B cell (primary cell): ENCODE measurements around the gene TWF2. TPM values are rescaled to one million over a fixed set of nuclear protein-coding genes. Genes with fewer than 3 reads are reported as not detected.
"Not testable (repeated sequence)": the region's sequence is repeated elsewhere in the genome, so short reads cannot be mapped to it uniquely, and the experiment has no call there.

Experiments
- ATAC-seq: fragments of 200-7000 bp; cut with Tn5 transposase; one replicate; pipeline ENCODE4 v1.10.0; 2021; ENCODE audit warnings: low read depth, mild to moderate bottlenecking, moderate number of reproducible peaks, moderate library complexity
- CTCF ChIA-PET: fragments of 350-600 bp; sonication (Branson Sonifier 250); formaldehyde crosslinking; loops from one replicate; lab custom pipeline; 2021; ENCODE audit warnings: antibody characterized with exemption, inconsistent platforms; lab: Charles Lee
- POLR2A ChIA-PET: fragments of 350-600 bp; sonication (Branson Sonifier 250); formaldehyde crosslinking; loops from one replicate; lab custom pipeline; 2021; ENCODE audit warnings: antibody characterized with exemption; lab: Charles Lee
- DNase-seq: peaks from one replicate; pipeline ENCODE4 v3.0.0; 2013
- H2AFZ ChIP-seq: 2 replicates; pipeline ENCODE4 v1.6.1; 2012; ENCODE audit warnings: mild to moderate bottlenecking, low read depth, low read length; ENCODE audit not compliant: insufficient read depth, poor library complexity, severe bottlenecking
- H3K27ac ChIP-seq, 2 donors: 1 replicate in 1 of 2; 2 replicates in 1 of 2; pipeline ENCODE4 v1.5.1; 2012 to 2013; ENCODE audit warnings: low read length in 2 of 2, mild to moderate bottlenecking in 2 of 2, moderate library complexity in 1 of 2
- H3K27me3 ChIP-seq, 4 experiments: fragments of 200-600 bp in 1 of 4; sonication (generic) in 1 of 4; replicated peaks in 1 of 4; 1 replicate in 2 of 4; 2 replicates in 2 of 4; pipeline versions ENCODE4 v1.6.1 to v1.7.0; 2013 to 2016; ENCODE audit warnings: low read length in 3 of 4, mild to moderate bottlenecking in 2 of 4, mixed read lengths in 1 of 4, moderate library complexity in 1 of 4; ENCODE audit not compliant: insufficient read depth in 4 of 4, control insufficient read depth in 3 of 4; ENCODE audit errors: control extremely low read depth in 1 of 4
- H3K36me3 ChIP-seq, 2 experiments: replicated peaks in 1 of 2; 1 replicate in 1 of 2; 2 replicates in 1 of 2; pipeline versions ENCODE4 v1.6.1 to v1.7.1; 2013; ENCODE audit warnings: low read length in 1 of 2; ENCODE audit not compliant: insufficient read depth in 2 of 2, control insufficient read depth in 1 of 2; ENCODE audit errors: control extremely low read depth in 1 of 2, extremely low read depth in 1 of 2
- H3K4me1 ChIP-seq, 2 donors: fragments of 200-600 bp in 1 of 2; sonication (generic) in 1 of 2; 1 replicate in 1 of 2; 2 replicates in 1 of 2; pipeline versions ENCODE4 v1.5.1 to v1.6.1; 2013 to 2017; ENCODE audit warnings: low read length in 2 of 2; ENCODE audit not compliant: control insufficient read depth in 2 of 2, insufficient read depth in 2 of 2
- H3K4me2 ChIP-seq: replicated peaks from 2 replicates; pipeline ENCODE3; 2012; ENCODE audit warnings: mild to moderate bottlenecking, low read depth, low read length; ENCODE audit not compliant: poor library complexity, severe bottlenecking
- H3K4me3 ChIP-seq, 5 experiments: fragments of 200-600 bp in 1 of 5; sonication (generic) in 1 of 5; 1 replicate in 3 of 5; 2 replicates in 2 of 5; pipeline versions ENCODE4 v1.5.1 to v1.7.0; 2011 to 2016; ENCODE audit warnings: low read length in 4 of 5, mild to moderate bottlenecking in 4 of 5, low read depth in 2 of 5, control low read depth in 1 of 5, moderate library complexity in 1 of 5; ENCODE audit not compliant: insufficient read depth in 1 of 5; ENCODE audit errors: control extremely low read depth in 1 of 5, extremely low read depth in 1 of 5
- H3K79me2 ChIP-seq: fragments of 200-600 bp; sonication (generic); one replicate; pipeline ENCODE4 v1.6.0; 2016; ENCODE audit warnings: low read length; ENCODE audit not compliant: control insufficient read depth, insufficient read depth
- H3K9ac ChIP-seq: fragments of 200-600 bp; sonication (generic); 2 replicates; pipeline ENCODE4 v1.6.1; 2017; ENCODE audit warnings: mild to moderate bottlenecking, low read length, moderate library complexity
- H3K9me3 ChIP-seq, 3 donors: one replicate each; pipeline versions ENCODE4 v1.6.1 to v1.7.1; 2013; ENCODE audit warnings: low read length in 2 of 3; ENCODE audit not compliant: control insufficient read depth in 2 of 3, insufficient read depth in 1 of 3; ENCODE audit errors: control extremely low read depth in 1 of 3
- H4K20me1 ChIP-seq: 2 replicates; pipeline ENCODE4 v1.6.0; 2012; ENCODE audit warnings: mild to moderate bottlenecking, low read length; ENCODE audit not compliant: insufficient read depth, control insufficient read depth, poor library complexity, severe bottlenecking
- H3K27ac Mint-ChIP-seq: one replicate; pipeline ENCODE4 v1.8.0; 2021; ENCODE audit warnings: mixed read lengths
- H3K27me3 Mint-ChIP-seq: one replicate; pipeline ENCODE4 v1.8.0; 2021; ENCODE audit warnings: mixed read lengths
- H3K4me1 Mint-ChIP-seq: one replicate; pipeline ENCODE4 v1.8.0; 2021; ENCODE audit warnings: mixed read lengths
- H3K4me3 Mint-ChIP-seq: one replicate; pipeline ENCODE4 v1.8.0; 2021; ENCODE audit warnings: mixed read lengths
- H3K9me3 Mint-ChIP-seq: one replicate; pipeline ENCODE4 v1.8.0; 2022; ENCODE audit warnings: mixed read lengths; ENCODE audit not compliant: insufficient read depth
- CTCF ChIP-seq: fragments of 200-600 bp; IDR thresholded peaks from one replicate; pipeline ENCODE4 v1.8.0; 2022; ENCODE audit warnings: antibody characterized with exemption, mild to moderate bottlenecking
- EZH2 ChIP-seq: IDR thresholded peaks from 2 replicates; pipeline ENCODE4 v1.6.1; 2012; ENCODE audit warnings: borderline replicate concordance, low read depth, mild to moderate bottlenecking, moderate library complexity, low read length; ENCODE audit not compliant: insufficient read depth, poor library complexity, severe bottlenecking
- WGBS: methylation state at CpG from one replicate; pipeline ENCODE4 v1.1.5; 2013; ENCODE audit warnings: missing lambda C conversion rate; ENCODE audit not compliant: insufficient coverage; 5-methylcytosine and 5-hydroxymethylcytosine counted together
- intact Hi-C: fragments of 100-400 bp; cut with micrococcal nuclease; formaldehyde crosslinking; loops from one replicate; pipeline ENCODE4 v1.10.0; 2022
- polyA plus RNA-seq: library from polyadenylated mRNA; depleted of rRNA; stranded (reverse); fragments of >200 nt; gene quantifications from 2 replicates; pipeline ENCODE4 v1.2.3, GENCODE V29; 2012
- total RNA-seq, 2 donors: library from RNA; stranded (reverse); fragments of 120-200 nt in 1 of 2; gene quantifications; 1 replicate in 1 of 2; 2 replicates in 1 of 2; pipeline versions ENCODE4 v1.2.3 to v1.2.4, GENCODE V29; 2013 to 2022

TWF2 gene
- total and polyA plus RNA-seq, 2 donors (not counting 1 experiment from before 2014, with no cell fraction given), result 60.3 to 88.2 TPM

- ATAC-seq, result no peak
- H3K27me3 Mint-ChIP-seq, result no peaks in the 10 kb centered on the region
- peak overlapping the region; percentile 100 for H3K4me3 Mint-ChIP-seq
- peak overlapping the region; percentile 100 for H3K27ac Mint-ChIP-seq
- Histone ChIP-seq H3K27me3 (no peaks in the 10 kb centered on the region), H3K9ac (peak overlapping the region; percentile 100), H3K27ac (peak overlapping the region; percentile 99), H3K9me3 (no peaks in the 10 kb centered on the region), H2AFZ (peak overlapping the region; percentile 96), H3K4me2 (peak overlapping the region; percentile 77), H3K4me3 (peak overlapping the region; percentile 82 to 97 (median 88)), H3K36me3 (peaks cover 0 to 11% of the 10 kb centered on the region in 2 experiments), H3K4me1 (peaks cover 18 to 24% of the 10 kb centered on the region in 2 donors), H4K20me1 (peaks cover 5% of the 10 kb centered on the region), H3K79me2 (peaks cover 50% of the 10 kb centered on the region)
- TF ChIP-seq CTCF, result no peak
- no peak for TF ChIP-seq EZH2
- POLR2A ChIA-PET, result interaction anchor here (1.2 to 4.0 kb wide), 4 partner anchors 9 to 132 kb away, joined by 3 to 52 read pairs (median 14); partner anchors contain the start of genes POC1A, TLR9 and WDR82
- intact Hi-C loops, result loop anchor here (1.0 to 2.0 kb wide), 5 partner anchors 8 to 230 kb away; partner anchors contain the start of genes DUSP7, TLR9 and WDR82
- 92% methylated on average over 5 of the region's 8 CpGs for WGBS
- H3K4me1 Mint-ChIP-seq, result peaks cover 33% of the 10 kb centered on the region
- no peaks in the 10 kb centered on the region for H3K9me3 Mint-ChIP-seq
- CTCF ChIA-PET, result interaction anchor here (1.5 to 17.5 kb wide), 4 partner anchors 8 to 65 kb away, joined by 3 to 352 read pairs (median 158); partner anchors contain the start of genes TLR9 and WDR82
- peak; percentile 28 for DNase-seq
Observed at GRCh38 chr3:52286777-52287110, 47.8 kb upstream of the TWF2 start.

- peaks cover 36% of the 10 kb centered on the region for H3K79me2 ChIP-seq
- intact Hi-C loops, H3K9me3 ChIP-seq, H4K20me1 ChIP-seq, H3K27ac Mint-ChIP-seq, H3K27ac ChIP-seq, H3K4me3 Mint-ChIP-seq, H3K27me3 Mint-ChIP-seq, H2AFZ ChIP-seq, H3K9me3 Mint-ChIP-seq, H3K4me3 ChIP-seq, H3K27me3 ChIP-seq, H3K4me2 ChIP-seq, H3K36me3 ChIP-seq, ATAC-seq, H3K9ac ChIP-seq, DNase-seq: not testable (repeated sequence)
- H3K4me1 ChIP-seq, result peaks cover 23 to 29% of the 10 kb centered on the region in 2 donors
- POLR2A ChIA-PET, result interaction anchor here (0.6 kb wide), 2 partner anchors 59 to 317 kb away, joined by 3 to 5 read pairs; no protein-coding TSS in a partner anchor
- CTCF ChIA-PET, result interaction anchor here (0.6 to 17.5 kb wide), 6 partner anchors 44 to 164 kb away, joined by 3 to 265 read pairs (median 4); partner anchors contain the start of gene TLR9
- 96% methylated on average over 3 of the region's 4 CpGs for WGBS
- peaks cover 29% of the 10 kb centered on the region for H3K4me1 Mint-ChIP-seq
Observed at GRCh38 chr3:52284051-52284450, 45.1 kb upstream of the TWF2 start.
